GM21515 (cell line): ENCODE results near the gene QPRT.
"Not testable (repeated sequence)": the region's sequence is repeated elsewhere in the genome, so short reads cannot be mapped to it uniquely, and the experiment has no call there.

Experiments used
- ATAC-seq: cut with Tn5 transposase; IDR thresholded peaks from one replicate; pipeline ENCODE4 v1.9.1; 2021; ENCODE audit not compliant: unreplicated experiment

The QPRT gene

GRCh38 chr16:29678691-29679267 lies at the start of gene QPRT:
QPRT (plus strand) TSS chr16:29679180; CDS start chr16:29679198, 18 bp downstream.
- no peak for ATAC-seq

- ATAC-seq = not testable (repeated sequence)
Measured at GRCh38 chr16:29629318-29629717, 49.7 kb upstream of the QPRT start.

DNA sequence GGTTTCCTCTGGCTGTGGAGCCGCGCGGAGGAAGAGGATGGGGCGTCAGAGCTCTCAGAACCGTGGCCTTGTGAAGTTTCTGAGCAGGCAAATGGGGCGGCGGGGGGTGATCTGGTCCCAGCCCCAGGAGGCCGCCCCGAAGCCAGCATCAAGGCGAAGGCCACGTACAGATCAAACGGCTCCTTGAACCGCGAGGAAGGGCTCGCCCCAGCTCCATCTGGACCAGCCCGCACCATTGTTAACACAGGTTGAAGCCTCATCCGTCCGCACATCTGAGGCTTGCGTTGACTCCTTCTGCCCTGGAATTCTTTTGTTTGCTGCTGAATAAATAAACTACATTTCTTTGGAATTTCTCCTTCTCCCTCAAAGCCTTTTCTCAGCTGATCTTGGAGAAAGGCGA lies 47.3 kb upstream of the QPRT start:
- ATAC-seq = not testable (repeated sequence)

DNA sequence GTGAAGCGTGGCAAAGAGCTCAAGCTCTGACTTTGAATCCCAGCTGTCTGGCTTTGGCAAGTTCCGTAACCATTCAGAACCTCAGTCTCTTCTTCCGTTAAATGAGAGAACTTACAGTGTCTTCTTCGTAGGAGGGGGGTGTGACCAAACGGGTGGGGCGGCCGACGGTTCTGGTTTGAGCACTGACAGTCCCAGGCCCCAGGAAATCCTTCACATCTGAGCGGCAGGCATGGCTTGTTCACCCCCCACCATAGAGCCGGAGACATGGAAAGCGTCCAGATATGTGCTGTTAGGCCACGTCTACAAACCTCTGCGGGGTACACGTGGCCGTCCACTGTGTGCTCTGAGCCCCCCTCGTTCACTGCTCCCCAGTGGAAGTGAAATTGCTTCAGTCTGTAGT lies 43.1 kb upstream of the QPRT start:
- ATAC-seq = not testable (repeated sequence)

DNA sequence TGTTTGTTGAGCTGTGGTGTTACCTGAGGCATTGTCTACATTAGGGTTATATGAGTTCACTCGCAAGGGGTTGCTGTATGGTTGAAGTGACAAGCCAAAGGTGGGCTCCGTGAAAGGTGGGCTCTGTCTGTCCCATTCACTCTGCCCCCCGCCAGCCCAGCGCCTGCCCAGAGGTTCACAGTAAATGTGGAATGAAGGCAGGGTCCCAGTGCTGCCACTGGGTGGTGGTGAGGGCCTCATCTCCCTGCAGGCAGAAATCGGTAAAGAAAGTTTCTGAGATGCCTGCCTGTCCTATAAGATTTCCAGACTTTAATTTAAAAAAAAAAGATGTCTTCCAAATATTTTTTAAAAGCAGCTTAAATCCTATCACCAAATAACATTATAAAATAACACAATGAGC lies 42.6 kb upstream of the QPRT start:
- ATAC-seq = not testable (repeated sequence)

- ATAC-seq = not testable (repeated sequence)
Measured at GRCh38 chr16:29638751-29639150, 40.2 kb upstream of the QPRT start.

GRCh38 chr16:29641561-29641960 lies 37.4 kb upstream of the QPRT start:
- no peak for ATAC-seq

GRCh38 chr16:29643596-29643995 lies 35.4 kb upstream of the QPRT start:
- no peak for ATAC-seq

DNA sequence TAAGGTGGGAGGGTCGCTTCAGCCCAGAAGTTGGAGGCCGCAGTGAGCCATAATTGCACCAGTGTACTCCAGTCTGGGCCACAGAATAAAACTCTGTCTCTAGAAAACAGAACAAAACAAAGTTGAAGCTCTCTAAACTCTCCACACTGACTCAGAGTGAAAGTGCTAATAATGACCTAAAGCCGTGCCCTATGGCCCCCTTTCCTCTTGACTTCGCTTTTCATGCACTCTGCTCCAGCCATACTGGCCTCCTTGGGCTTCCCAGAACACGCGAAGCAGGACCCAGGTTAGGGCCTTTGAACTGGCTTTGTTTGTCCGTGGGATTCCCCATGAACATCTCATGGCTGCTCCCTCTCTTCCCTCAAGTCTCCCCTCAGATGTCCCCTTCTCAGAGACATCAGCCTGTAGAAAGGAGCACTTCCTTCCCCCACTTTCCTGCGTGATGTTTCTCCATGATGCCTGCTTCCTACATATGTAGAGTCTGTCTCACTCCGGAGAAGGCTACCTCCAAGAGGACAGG lies 34.6 kb upstream of the QPRT start:
- ATAC-seq = peak; percentile 45

DNA sequence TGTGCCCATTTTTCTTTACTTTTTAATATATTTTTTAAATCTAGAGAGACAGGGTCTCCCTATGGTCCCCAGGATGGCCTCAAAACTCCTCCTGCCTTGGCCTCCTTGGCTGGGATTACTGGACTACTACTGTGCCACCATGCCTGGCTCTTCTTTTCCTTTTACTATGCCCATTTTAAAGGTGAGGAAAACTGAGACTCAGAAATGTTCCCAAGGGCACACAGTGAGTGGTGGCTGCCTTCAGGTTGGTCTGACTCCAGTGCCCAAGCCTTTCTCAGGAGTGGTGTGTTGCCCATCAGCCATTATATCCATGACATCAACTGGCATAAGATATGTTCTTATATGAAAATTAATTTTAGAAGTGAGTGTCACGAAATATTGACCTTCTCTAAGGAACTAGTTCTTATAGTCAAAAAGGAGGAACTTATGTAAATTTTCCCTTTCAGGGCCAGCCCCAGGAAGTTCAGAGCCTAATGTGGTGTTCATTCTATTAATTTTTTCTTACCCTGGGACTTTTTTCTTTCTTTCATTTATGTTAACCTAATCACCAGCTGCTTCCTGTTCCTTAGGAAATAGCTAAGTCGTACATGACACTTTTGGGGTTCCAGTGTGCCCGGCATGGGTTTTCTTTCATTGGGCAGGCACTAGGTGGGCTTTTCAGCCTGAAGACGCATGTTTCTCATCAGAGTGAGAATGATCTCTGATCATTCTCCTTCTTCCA lies 33.8 kb upstream of the QPRT start:
- ATAC-seq = no peak

GRCh38 chr16:29645694-29646187 lies 33.2 kb upstream of the QPRT start:
- ATAC-seq = no peak

- no peak for ATAC-seq
Measured at GRCh38 chr16:29646947-29647346, 32.0 kb upstream of the QPRT start.

DNA sequence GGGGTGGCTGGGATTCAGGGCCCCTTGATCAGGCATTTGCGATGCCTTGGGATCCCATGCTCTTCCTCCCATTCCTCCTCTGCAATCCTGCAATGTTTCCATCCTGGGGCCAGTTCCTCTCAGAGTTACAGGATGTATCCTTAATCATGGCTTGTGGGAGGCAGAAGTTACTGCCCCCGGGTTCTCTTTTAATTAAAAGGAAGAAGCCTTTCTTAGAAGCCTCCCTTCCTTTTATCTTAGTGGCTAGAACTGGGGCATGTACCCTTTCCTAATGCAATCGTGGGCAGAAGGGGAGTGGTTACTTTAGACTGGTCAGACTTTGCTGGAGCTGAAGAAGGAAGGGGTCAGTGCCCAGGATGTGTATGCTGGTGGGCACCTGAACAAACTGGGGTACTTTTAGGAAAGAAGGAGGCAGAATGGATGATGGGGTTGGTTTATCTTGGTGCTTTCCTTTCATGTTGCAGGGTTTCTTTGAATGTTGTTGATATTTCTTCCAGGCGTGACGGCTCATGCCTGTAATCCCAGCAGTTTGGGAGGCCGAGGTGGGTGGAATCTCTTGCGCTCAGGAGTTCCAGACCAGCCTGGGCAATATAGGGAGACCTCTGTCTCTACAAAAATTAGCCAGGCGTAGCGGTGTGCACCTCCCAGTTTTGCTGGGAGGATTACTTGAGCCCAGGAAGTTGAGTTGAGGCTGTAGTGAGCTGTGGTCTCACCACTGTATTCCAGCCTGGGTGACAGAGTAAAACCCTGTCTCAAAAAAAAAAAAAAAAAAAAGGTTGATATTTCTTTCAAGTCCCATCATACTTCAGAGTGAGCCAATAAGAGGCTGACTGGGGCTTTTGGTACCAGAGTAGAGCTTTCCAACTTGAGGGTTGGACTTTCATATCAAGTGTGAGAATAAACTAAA lies 29.1 kb upstream of the QPRT start:
- no peak for ATAC-seq

GRCh38 chr16:29650771-29651170 lies 28.2 kb upstream of the QPRT start:
- no peak for ATAC-seq

DNA sequence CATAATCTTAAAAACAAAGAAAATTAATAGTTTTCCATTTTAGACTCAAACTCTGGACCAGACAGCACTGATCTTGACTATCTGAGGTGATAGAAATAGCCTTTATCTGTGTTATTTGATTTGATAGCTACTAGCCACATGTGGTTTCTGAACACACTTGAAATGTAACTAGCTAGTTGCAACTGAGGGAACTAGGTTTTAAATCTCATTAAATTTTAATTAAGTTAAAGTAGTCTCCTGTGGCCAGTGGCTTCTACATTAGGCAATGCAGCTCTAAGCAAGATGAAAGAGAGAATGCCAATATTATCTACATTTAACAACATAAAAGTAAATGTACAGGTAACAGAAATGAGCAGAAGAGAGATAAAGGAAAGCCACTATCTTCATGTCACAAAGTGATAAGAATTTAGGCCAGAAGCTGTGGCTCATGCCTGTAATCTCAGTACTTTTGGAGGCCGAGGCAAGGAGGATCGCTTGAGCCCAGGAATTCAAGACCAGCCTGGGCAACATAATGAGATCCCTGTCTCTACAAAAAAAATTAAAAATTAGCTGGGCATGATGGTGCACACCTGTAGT lies 27.1 kb upstream of the QPRT start:
- no peak for ATAC-seq

DNA sequence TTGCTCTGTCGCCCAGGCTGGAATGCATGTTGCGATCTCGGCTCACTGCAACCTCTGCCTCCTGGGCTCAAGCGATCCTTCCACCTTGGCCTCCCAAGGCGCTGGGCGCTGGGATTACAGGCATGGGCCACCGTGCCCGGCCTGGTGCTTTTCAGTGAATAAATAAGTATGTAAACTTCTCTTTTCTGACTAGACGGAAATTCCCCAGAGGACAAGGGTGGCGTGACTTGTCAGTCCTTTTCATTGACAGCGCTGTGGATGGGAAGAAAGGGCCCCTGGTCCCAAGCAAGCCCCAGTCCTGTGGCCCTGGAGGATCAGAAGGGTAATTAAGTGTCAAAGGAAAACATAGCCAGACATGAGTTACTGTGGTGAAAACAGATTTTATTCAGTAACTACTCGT lies 25.5 kb upstream of the QPRT start:
- no peak for ATAC-seq

DNA sequence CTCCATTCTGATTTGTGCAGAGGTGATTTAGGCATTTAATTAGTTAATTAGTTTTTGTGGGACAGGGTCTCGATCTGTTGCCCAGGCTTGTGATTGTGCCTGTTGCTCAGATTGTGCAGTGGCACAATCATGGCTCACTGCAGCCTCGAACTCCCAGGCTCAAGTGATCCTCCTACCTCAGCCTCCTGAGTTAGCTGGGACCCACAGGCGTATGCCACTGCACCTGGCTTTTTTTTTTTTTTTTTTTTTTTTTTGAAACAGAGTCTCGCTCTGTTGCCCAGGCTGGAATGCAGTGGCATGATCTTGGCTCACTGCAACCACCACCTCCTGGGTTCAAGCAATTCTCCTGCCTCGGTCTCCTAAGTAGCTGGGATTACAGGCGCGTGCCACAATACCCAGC lies 25.1 kb upstream of the QPRT start:
- ATAC-seq = not testable (repeated sequence)

DNA sequence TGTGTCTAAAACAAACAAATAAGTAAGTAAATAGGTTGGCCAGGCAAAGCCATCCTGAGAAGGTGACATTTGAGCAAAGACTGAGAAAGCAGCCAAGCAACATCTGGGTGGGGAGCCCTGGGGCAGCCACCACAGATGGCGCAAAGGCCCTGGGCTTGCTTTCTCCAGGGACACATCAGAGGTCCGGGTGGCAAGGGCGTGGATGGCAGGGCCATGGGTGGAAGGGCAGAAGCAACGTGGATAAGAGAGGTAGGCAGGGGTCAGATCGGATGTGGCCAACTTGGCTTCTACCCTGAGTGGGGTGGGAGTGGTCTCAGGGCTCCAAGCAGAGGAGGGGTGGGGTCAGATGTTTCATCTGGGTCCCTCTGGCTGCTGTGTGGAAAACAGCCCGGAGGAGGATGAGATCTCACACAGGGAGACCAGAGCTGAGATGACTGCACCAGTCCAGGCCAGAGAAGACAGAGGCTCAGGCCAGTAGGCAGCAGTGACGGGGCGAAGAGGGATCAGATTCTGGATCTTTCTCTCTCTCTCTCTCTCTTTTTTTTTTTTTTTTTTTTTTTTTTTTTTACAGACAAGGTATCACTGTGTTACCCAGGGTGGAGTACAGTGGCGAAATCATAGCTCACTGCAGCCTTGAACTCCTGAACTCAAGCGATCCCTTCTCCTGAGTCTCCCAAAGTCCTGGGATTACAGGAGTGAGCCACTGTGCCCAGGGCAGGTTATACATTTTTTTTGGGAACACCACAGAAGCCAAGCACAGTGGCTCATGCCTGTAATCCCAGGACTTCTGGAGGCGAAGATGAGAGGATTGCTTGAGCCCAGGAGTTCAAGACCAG lies 22.1 kb upstream of the QPRT start:
- no peak for ATAC-seq

GRCh38 chr16:29658705-29659104 lies 20.3 kb upstream of the QPRT start:
- no peak for ATAC-seq
